Activated CD4-positive, alpha-beta T cell treated with anti-CD3 and anti-CD28 coated beads, Interleukin-2, amount 10 ng/mL, durations not matched to agents 24 days and 14 days (primary cell): Measurements from ENCODE around the gene DNASE2B. TPM values are rescaled to one million over a fixed set of nuclear protein-coding genes. Genes with fewer than 3 reads are reported as not detected.

Source experiments
- DNase-seq: peaks from one replicate; pipeline ENCODE4 v3.0.0; 2022
- H3K27ac Mint-ChIP-seq: one replicate; pipeline ENCODE4 v1.8.0; 2022; ENCODE audit warnings: mild to moderate bottlenecking, mixed read lengths
- H3K27me3 Mint-ChIP-seq: one replicate; pipeline ENCODE4 v1.8.0; 2022; ENCODE audit warnings: mixed read lengths
- H3K36me3 Mint-ChIP-seq: one replicate; pipeline ENCODE4 v1.8.0; 2022; ENCODE audit warnings: low read depth, mild to moderate bottlenecking, mixed read lengths
- H3K4me1 Mint-ChIP-seq: one replicate; pipeline ENCODE4 v1.8.0; 2021; ENCODE audit warnings: mixed read lengths
- H3K4me3 Mint-ChIP-seq: one replicate; pipeline ENCODE4 v1.8.0; 2022; ENCODE audit warnings: mild to moderate bottlenecking, moderate library complexity, mixed read lengths
- H3K9me3 Mint-ChIP-seq: one replicate; pipeline ENCODE4 v1.8.0; 2021; ENCODE audit warnings: mixed read lengths
- intact Hi-C: fragments of 100-400 bp; cut with micrococcal nuclease; formaldehyde crosslinking; loops from one replicate; pipeline ENCODE4 v1.15.1; 2023
- total RNA-seq: library from RNA; stranded (reverse); gene quantifications from 2 replicates; pipeline ENCODE4 v1.2.3, GENCODE V29; 2022

Gene DNASE2B
- total RNA-seq, 1 donor from 2014 or later, result not detected

- Mint-ChIP-seq H3K4me3 (no peak overlapping the region), H3K27me3 (peaks cover 5% of the 10 kb centered on the region), H3K36me3 (no peaks in the 10 kb centered on the region), H3K4me1 (no peaks in the 10 kb centered on the region), H3K27ac (no peak overlapping the region), H3K9me3 (no peaks in the 10 kb centered on the region)
- DNase-seq, result no peak
- intact Hi-C loops, result no loop called here
These were observed 14.1 kb downstream of the DNASE2B start for GRCh38 chr1:84412316-84412942.

DNA sequence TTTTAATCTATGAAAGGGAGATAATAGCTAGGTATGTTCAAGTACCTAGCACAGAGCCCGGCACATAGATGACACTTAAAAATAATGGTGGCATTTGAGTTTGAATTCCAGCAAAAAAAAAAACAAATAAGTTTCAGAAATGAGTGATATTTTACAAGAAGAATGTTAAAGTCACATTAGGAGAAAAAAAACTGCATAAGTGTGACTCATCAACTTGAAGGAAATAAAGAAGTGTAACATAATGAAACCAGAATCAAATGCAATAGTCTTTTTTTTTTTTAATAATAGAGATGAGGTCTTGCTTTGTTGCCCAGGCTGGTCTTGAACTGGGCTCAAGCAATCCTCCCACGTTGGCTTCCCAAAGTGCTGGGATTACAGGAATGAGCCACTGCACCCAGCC lies 17.1 kb downstream of the DNASE2B start:
- DNase-seq, result no peak
- H3K4me3 Mint-ChIP-seq, result no peak overlapping the region
- no peak overlapping the region for H3K27ac Mint-ChIP-seq
- peaks cover 7% of the 10 kb centered on the region for H3K27me3 Mint-ChIP-seq
- H3K9me3 Mint-ChIP-seq, result peaks cover 3% of the 10 kb centered on the region
- H3K4me1 Mint-ChIP-seq, result no peaks in the 10 kb centered on the region
- no peaks in the 10 kb centered on the region for H3K36me3 Mint-ChIP-seq
- intact Hi-C loops, result no loop called here

DNA sequence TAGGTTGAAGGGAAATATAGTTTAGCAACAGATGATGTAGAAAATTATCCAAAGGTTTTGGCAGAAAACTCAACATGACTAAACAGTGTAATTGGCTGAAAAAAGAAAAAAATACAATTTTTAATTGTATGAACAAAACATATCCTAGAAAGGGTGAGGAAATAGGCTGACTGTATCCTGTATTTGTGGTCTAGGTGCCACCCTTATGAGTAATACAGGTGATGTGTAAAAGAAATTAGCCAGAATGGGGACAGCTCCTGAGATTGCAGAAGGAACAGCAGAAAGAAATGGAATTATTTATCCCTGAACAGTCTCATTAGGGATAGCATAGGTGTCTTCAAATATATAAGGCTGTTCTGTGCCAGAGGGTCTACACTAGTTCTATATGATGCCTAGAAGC lies 24.6 kb downstream of the DNASE2B start:
- intact Hi-C loops, result no loop called here

DNA sequence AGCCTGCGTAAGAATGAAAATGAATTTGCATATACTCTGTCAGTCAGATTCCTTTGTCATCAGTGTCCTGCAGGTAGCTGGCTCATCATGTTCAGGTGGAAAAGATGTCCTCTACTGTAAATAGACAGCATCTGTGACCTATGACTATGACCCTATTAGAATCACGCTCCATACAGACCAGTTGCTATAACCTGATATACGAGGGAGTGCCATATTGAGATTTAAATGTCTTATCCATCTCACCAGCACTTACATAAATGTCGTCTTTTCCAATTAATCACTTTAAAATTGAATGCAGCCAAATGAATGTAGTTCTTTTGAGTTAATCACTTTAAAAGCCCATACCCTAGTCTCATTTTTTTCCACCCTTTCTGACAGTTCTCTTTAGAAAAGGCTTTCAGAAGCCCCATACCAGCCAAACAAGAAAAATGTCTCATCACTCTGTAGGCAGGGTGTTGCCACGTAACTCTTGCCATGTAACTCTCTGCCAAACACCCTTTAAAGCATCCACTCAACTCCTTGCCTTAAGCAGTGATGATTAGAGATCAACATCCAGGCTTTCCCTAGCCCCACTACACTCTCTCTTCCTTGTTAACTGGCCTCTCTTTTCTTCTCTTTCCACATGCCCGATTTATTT lies 26.3 kb downstream of the DNASE2B start:
- no peak for DNase-seq
- Mint-ChIP-seq H3K36me3 (no peaks in the 10 kb centered on the region), H3K4me3 (no peak overlapping the region), H3K9me3 (peaks cover 2% of the 10 kb centered on the region), H3K27ac (no peak overlapping the region), H3K4me1 (no peaks in the 10 kb centered on the region), H3K27me3 (peaks cover 8% of the 10 kb centered on the region)
- intact Hi-C loops, result no loop called here

More for the DNA sequence above, 24.6 kb downstream of the DNASE2B start:
- Mint-ChIP-seq H3K4me3 (no peak overlapping the region), H3K36me3 (no peaks in the 10 kb centered on the region), H3K9me3 (peaks cover 3% of the 10 kb centered on the region), H3K4me1 (no peaks in the 10 kb centered on the region), H3K27me3 (peaks cover 8% of the 10 kb centered on the region), H3K27ac (no peak overlapping the region)
- DNase-seq, result no peak

- no peaks in the 10 kb centered on the region for H3K4me1 Mint-ChIP-seq
- peaks cover 7% of the 10 kb centered on the region for H3K27me3 Mint-ChIP-seq
- no peak for DNase-seq
- no peak overlapping the region for H3K4me3 Mint-ChIP-seq
- no peak overlapping the region for H3K27ac Mint-ChIP-seq
- intact Hi-C loops, result no loop called here
- H3K36me3 Mint-ChIP-seq, result no peaks in the 10 kb centered on the region
- H3K9me3 Mint-ChIP-seq, result peaks cover 6% of the 10 kb centered on the region
These were observed 27.0 kb downstream of the DNASE2B start for GRCh38 chr1:84425150-84425896.

- no peaks in the 10 kb centered on the region for H3K4me1 Mint-ChIP-seq
- H3K27ac Mint-ChIP-seq, result no peak overlapping the region
- H3K4me3 Mint-ChIP-seq, result no peak overlapping the region
- H3K9me3 Mint-ChIP-seq, result peaks cover 9% of the 10 kb centered on the region
- no peaks in the 10 kb centered on the region for H3K36me3 Mint-ChIP-seq
- intact Hi-C loops, result no loop called here
- H3K27me3 Mint-ChIP-seq, result peaks cover 6% of the 10 kb centered on the region
- DNase-seq, result no peak
These were observed 28.1 kb downstream of the DNASE2B start for GRCh38 chr1:84426376-84426775.

DNA sequence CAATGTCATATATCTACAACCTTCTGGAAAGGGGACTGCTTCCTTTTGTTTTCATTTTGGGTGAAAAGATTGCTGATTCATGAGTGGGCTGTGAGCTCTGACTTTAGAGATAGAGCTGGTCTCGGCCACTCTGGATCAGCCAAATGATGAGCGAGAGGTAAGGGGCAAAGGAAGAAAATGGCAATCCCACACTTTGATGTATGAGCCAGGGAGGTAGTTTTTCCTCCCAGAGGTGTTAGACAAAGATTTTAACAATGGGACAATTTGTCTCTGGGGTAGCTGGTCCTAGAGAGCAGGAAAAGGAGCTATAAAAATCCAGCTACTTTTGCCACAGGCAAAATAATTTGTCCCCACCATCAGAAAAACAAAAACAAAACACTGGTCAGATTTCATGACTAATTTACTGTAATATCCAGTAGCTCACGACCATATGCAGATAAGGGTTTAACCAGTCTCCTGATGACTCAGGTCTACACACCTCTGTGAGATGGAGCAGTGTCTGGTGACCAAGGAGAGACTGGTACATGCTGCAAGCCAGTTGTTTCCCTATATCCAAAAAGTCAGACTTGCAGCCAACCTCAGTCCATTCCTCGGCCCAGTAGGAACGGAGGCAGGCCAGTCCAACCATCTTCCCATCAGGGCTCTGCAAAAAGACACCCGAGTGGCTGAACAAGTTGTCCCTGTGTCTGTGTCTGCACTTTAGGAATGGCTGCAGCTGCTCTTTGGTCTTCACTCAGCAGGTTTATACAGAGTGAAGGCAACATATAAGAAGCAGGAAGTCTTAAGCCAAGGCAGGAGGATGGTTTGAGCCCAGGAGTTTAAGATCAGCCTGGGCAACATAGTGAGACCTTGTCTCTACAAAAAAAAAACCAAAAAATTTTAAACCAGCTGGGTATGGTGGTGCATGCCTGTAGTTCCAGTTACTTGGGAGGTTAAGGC lies 29.2 kb downstream of the DNASE2B start:
- intact Hi-C loops, result no loop called here
- Mint-ChIP-seq H3K27ac (no peak overlapping the region), H3K4me1 (no peaks in the 10 kb centered on the region), H3K9me3 (peaks cover 9% of the 10 kb centered on the region), H3K27me3 (peaks cover 6% of the 10 kb centered on the region), H3K36me3 (no peaks in the 10 kb centered on the region), H3K4me3 (no peak overlapping the region)
- peak; percentile 51 for DNase-seq

DNA sequence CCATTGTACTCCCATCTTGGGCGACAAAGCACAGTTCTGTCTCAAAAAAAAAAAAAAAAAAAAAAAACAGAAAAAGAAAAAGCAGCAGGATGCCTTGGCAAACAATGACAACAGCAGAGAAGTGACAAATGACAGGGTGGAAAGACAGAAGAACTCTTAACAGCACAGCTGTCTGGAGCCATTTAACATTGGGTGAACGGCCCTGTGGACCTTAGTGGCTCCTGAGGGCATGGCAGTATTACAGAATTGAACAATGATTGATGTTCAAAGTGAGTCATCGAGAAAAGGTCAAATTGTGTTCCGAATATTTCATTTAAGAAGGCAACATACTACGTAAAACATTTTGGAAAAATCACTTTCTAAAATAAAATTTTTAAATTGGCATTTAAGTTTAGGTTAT lies 30.0 kb downstream of the DNASE2B start:
- Mint-ChIP-seq H3K4me1 (peaks cover 1% of the 10 kb centered on the region), H3K9me3 (peaks cover 9% of the 10 kb centered on the region), H3K27ac (no peak overlapping the region), H3K36me3 (no peaks in the 10 kb centered on the region), H3K27me3 (peaks cover 6% of the 10 kb centered on the region), H3K4me3 (no peak overlapping the region)
- DNase-seq, result no peak
- intact Hi-C loops, result no loop called here

DNA sequence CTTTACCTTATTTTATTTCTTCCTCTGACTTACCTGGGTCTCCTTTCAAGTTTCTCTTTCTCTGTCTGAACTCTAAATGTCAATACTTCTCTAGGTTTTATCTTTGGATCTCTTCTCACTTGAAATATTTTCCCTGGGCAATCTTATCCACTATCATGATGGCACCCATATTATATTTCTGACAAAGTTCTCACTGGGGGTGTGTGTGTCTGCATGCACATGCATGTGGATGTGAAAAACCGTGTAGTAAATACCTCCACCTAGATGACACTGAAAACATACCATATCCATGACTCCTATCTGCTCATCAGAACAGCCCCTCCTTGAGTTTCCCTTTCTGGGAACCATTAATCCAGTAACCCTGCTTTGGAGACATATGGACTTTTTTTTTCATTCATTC lies 30.9 kb downstream of the DNASE2B start:
- Mint-ChIP-seq H3K27ac (no peak overlapping the region), H3K27me3 (peaks cover 3% of the 10 kb centered on the region), H3K4me3 (no peak overlapping the region), H3K36me3 (no peaks in the 10 kb centered on the region), H3K4me1 (peaks cover 6% of the 10 kb centered on the region), H3K9me3 (peaks cover 9% of the 10 kb centered on the region)
- intact Hi-C loops, result no loop called here
- no peak for DNase-seq

- intact Hi-C loops, result loop anchor here (5.0 kb wide), 3 partner anchors 432 to 523 kb away; no protein-coding TSS in a partner anchor
- no peak overlapping the region for H3K4me3 Mint-ChIP-seq
- no peak overlapping the region for H3K27ac Mint-ChIP-seq
- DNase-seq, result no peak
- H3K36me3 Mint-ChIP-seq, result no peaks in the 10 kb centered on the region
- peaks cover 9% of the 10 kb centered on the region for H3K9me3 Mint-ChIP-seq
- no peaks in the 10 kb centered on the region for H3K27me3 Mint-ChIP-seq
- peaks cover 6% of the 10 kb centered on the region for H3K4me1 Mint-ChIP-seq
These were observed 32.3 kb downstream of the DNASE2B start for GRCh38 chr1:84430546-84430945.

- peak; percentile 90 for DNase-seq
- H3K27ac Mint-ChIP-seq, result peak overlapping the region; percentile 40
- H3K36me3 Mint-ChIP-seq, result no peaks in the 10 kb centered on the region
- H3K27me3 Mint-ChIP-seq, result peaks cover 2% of the 10 kb centered on the region
- H3K4me3 Mint-ChIP-seq, result peak overlapping the region; percentile 63
- peaks cover 9% of the 10 kb centered on the region for H3K9me3 Mint-ChIP-seq
- intact Hi-C loops, result loop anchor here (1.0 to 5.0 kb wide), 6 partner anchors 135 to 526 kb away; no protein-coding TSS in a partner anchor
- H3K4me1 Mint-ChIP-seq, result peaks cover 6% of the 10 kb centered on the region
These were observed 35.2 kb downstream of the DNASE2B start for GRCh38 chr1:84433258-84434080.

- intact Hi-C loops, result loop anchor here (5.0 kb wide), 3 partner anchors 428 to 527 kb away; no protein-coding TSS in a partner anchor
- Mint-ChIP-seq H3K36me3 (no peaks in the 10 kb centered on the region), H3K27me3 (peaks cover 2% of the 10 kb centered on the region), H3K27ac (peak overlapping the region; percentile 40), H3K9me3 (peaks cover 9% of the 10 kb centered on the region), H3K4me3 (peak overlapping the region; percentile 63), H3K4me1 (peaks cover 6% of the 10 kb centered on the region)
- no peak for DNase-seq
These were observed 35.9 kb downstream of the DNASE2B start for GRCh38 chr1:84434081-84434769.
